Stimulated activated CD4-positive, alpha-beta T cell treated with anti-CD3 and anti-CD28 coated beads, Interleukin-4, amount 100 ng/mL, for 48 hours (primary cell): ENCODE measurements around the gene HGF.

Experiments used
- DNase-seq, 2 donors: peaks; one replicate each; pipeline ENCODE4 v3.0.0-alpha.2; 2020; ENCODE audit warnings: low read depth in 2 of 2

HGF gene

DNA sequence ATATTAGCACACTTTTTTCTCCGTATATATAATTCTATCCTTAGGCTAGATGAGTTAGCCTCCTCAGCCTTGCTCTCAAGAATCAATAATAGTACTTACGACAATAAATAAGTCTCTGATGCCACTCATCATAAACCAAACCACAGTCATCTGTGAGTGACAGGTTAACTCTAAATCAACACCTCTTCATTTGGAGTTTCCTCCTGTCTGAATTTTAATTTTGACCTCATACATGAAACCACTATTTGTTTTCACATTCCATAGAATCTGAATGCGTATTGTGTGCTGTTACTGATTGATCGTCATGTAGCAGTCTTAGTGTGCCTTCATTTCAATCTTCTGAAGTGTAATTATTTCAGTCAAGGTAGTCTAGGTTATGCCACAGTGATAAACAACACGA is 85.8 kb downstream of the HGF start:
- no peak for DNase-seq

GRCh38 chr7:81682873-81683272 is 87.0 kb downstream of the HGF start:
- DNase-seq: no peak

DNA sequence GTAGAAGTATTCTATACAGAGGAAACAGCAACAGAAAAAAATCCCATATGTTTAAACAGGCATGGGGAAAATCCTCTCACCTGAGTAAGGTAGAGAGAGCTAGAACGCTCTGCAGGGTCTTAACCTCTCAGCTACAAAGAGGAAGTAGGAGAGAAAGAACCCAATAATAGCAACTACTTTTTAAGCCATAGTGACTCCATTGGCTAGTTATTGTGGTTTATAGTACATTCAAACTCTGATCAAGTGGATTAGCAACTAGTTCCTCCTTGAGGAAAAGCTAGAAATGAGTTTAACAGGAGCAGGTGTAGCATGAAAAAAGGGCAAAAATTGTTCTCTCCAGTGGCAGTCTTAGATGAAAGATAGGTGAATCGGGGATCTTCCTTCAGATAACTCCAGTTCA is 89.7 kb downstream of the HGF start:
- no peak for DNase-seq

DNA sequence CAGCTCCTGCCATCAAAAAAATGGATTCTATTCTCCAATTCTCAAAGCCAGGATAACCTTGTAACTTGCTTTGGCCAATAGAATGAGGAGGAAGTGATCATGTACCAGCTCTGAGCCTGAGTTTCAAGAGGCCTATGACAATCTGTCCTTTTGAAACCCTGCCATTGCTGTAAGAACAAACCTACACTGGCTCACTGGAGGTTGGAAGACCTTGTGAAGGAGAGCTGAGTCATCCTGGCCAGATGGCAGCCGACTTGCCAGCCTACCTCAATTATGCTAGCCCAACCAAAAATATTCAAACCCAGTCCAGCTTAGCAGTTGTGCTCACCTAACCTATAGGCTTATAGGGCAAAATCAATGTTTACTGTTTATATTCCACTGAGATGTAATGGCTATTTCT is 93.0 kb downstream of the HGF start:
- DNase-seq: no peak

GRCh38 chr7:81676105-81676811 is 93.6 kb downstream of the HGF start:
- DNase-seq: no peak

GRCh38 chr7:81674431-81674830 is 95.4 kb downstream of the HGF start:
- DNase-seq: no peak

GRCh38 chr7:81672872-81673271 is 97.0 kb downstream of the HGF start:
- DNase-seq: no peak

DNA sequence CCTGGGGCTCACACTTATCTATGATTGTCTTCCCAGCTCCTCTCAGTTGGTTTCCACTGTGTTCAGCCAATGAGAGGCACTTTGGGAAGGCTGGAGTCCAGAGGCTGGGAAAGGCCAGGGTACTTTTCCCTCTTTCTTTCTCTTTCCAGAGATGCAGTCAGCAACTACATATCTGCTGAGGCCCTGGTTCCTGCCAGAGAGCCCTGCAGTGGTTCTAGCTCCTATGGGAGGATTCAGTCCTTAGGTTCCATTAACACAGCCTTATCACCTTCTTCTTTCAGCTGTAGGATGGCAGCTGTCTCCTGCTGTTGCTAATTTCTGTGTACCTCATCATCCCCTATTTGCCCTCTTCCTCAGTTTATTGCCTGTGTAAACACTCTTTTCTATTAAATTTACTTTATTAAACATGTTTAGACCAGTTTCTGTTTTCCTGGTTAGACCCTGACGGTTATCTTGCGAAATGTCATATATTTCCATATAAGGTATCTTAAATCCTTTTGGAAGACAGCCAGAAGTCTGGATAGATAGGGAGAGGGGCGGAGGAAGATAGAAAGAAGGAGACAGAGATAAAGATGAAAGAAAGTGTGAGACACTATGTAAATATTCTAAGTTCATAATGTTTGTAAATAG is 100.3 kb downstream of the HGF start:
- DNase-seq: no peak

GRCh38 chr7:81666209-81666608 is 103.6 kb downstream of the HGF start:
- no peak for DNase-seq

GRCh38 chr7:81665236-81665635 is 104.6 kb downstream of the HGF start:
- no peak for DNase-seq

- DNase-seq: no peak
These were observed 105.5 kb downstream of the HGF start for GRCh38 chr7:81664304-81664703.

DNA sequence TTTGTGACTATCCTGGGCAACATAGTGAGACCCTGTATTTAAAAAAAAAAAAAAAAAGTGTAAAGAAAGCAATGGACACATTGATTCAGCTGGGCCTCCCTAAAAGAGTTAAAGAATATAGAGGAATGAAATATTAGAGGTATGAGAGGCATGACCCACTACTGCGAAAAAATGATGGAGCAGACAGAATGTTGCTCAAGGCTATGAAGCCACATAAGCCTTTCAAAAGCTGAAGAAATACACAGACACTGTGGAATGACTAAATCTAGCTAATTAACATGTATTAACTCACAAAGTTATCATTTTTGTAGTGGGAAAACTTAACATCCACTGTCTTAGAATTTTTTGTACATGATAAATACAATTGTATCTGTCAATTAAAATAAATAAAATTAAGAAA is 107.3 kb downstream of the HGF start:
- no peak for DNase-seq

DNA sequence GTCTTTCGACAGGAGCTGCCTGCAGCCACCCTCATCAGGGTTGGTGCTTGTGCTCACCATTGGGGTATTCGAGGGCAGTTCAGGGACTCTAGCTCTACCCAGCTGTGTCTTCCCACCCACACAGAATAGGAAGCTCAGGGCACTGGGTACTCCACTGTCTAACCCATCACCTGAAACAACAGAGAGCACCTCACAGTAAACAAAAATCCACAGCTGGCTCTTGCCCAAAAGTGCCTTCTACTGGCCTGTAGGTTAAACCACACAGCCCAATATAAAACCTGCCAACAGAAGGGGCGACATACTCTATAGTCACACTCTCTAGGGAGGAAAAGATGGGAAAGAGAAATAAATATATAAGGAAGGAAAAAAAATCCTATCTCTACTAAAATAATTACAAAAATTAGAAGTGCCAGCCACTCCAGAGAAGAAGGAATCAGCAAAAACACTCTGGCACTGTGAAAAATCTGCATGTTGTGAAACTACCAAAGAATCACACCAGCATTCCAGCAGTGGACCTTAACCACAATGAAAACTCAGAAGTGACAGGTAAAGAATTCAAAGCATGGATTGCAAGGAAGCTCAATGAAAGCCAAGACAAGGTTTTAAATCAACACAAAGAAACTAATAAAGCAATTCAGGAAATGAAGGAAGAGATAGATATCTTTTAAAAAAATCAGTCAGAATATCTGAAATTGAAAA is 110.0 kb downstream of the HGF start:
- no peak for DNase-seq

GRCh38 chr7:81657551-81657950 is 112.3 kb downstream of the HGF start:
- no peak for DNase-seq

DNA sequence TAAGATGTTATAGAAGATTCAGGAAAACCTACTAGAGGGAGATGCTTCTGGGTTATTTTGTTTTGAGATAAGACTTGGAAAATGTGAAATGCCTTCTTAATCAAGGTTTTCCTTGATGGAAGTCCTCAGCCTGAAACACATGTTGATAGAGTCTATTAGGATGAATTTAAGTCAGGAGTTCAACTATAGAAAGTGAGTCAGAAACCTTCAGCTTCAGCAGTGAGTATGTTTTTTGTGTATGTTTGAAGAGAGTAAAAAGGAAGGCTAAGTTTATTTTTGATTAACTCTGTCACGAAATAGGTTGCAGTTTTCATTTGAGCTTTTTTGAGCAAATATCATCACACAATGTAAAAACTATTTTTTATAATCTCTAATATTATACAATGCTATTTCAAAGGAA is 114.6 kb downstream of the HGF start:
- no peak for DNase-seq

- no peak for DNase-seq
These were observed 117.6 kb downstream of the HGF start for GRCh38 chr7:81652225-81652624.
